Transverse colon (tissue), 4 donors: ENCODE data around the gene C19orf38. TPM values are rescaled to one million over a fixed set of nuclear protein-coding genes. Genes with fewer than 3 reads are reported as not detected.

Source experiments
- DNase-seq: peaks from one replicate; pipeline ENCODE4 v3.0.0-alpha.2; 2019
- H3K27ac ChIP-seq, 4 donors: fragments of 200-600 bp; sonication (generic); 2 replicates each; pipeline ENCODE4 v1.5.1; 2016 to 2018; ENCODE audit warnings: inconsistent platforms in 4 of 4
- H3K27me3 ChIP-seq: fragments of 200-600 bp; sonication (generic); 2 replicates; pipeline ENCODE4 v1.5.1; 2017; ENCODE audit warnings: inconsistent platforms
- H3K36me3 ChIP-seq, 4 donors: fragments of 200-600 bp; sonication (generic); 2 replicates each; pipeline ENCODE4 v1.5.1; 2017 to 2019; ENCODE audit warnings: inconsistent platforms in 4 of 4
- H3K4me1 ChIP-seq, 4 donors: fragments of 200-600 bp; sonication (generic); 2 replicates each; pipeline ENCODE4 v1.5.1; 2017 to 2020; ENCODE audit warnings: inconsistent platforms in 4 of 4
- H3K4me3 ChIP-seq, 4 donors: fragments of 200-600 bp; sonication (generic); 1 replicate in 1 of 4; 2 replicates in 3 of 4; pipeline versions ENCODE4 v1.5.1 to v1.6.1; 2017 to 2019; ENCODE audit warnings: inconsistent platforms in 4 of 4
- H3K9me3 ChIP-seq, 2 donors: fragments of 200-600 bp; sonication (generic); 2 replicates each; pipeline ENCODE4 v1.5.1; 2017 to 2019; ENCODE audit warnings: inconsistent platforms in 2 of 2
- EP300 ChIP-seq: sonication (generic); formaldehyde crosslinking; IDR thresholded peaks from one replicate; pipeline ENCODE4 v1.6.1; 2017; ENCODE audit warnings: antibody characterized with exemption, low read depth
- POLR2A ChIP-seq: fragments of 450-650 bp; IDR thresholded peaks from one replicate; pipeline ENCODE4 v1.6.1; 2016; ENCODE audit warnings: antibody characterized with exemption, mild to moderate bottlenecking, moderate library complexity
- POLR2AphosphoS5 ChIP-seq, 3 donors: sonication (generic); formaldehyde crosslinking; IDR thresholded peaks; one replicate each; pipeline ENCODE4 v1.6.1; 2016; ENCODE audit warnings: antibody characterized with exemption in 3 of 3
- WGBS, 2 donors: methylation state at CpG; one replicate each; pipeline ENCODE4 v1.1.5; 2018; ENCODE audit warnings: low coverage in 1 of 2; 5-methylcytosine and 5-hydroxymethylcytosine counted together
- in situ Hi-C, 4 donors: fragments of 200-750 bp; cut with MboI; loops; one replicate each; pipeline versions ENCODE4 v1.15.0 to v1.15.1; 2017; ENCODE audit warnings: low sequenced_read_pairs in 3 of 4, low pct_ligation_motif_present in 1 of 4, low pct_unique_long_range_greater_than_20kb in 1 of 4
- intact Hi-C: fragments of 100-400 bp; cut with DNase I; formaldehyde crosslinking; loops from one replicate; pipeline ENCODE4 v1.15.1; 2023; ENCODE audit warnings: low total_unique reads
- total RNA-seq, 4 donors: library from RNA; depleted of rRNA; stranded (reverse); fragments of >200 nt; gene quantifications; one replicate each; pipeline ENCODE4 v1.1.0, GENCODE V29; 2016
- TF ChIP-seq, protein P1 (sequence below), 5 experiments: fragments of 200-600 bp in 3 of 5; fragments of 450-650 bp in 2 of 5; sonication (generic) in 3 of 5; IDR thresholded peaks; 1 replicate in 2 of 5; 2 replicates in 3 of 5; pipeline ENCODE4 v1.5.1; 2016 to 2017; ENCODE audit warnings: antibody characterized with exemption in 5 of 5, inconsistent platforms in 3 of 5, mild to moderate bottlenecking in 2 of 5, moderate library complexity in 1 of 5

C19orf38 gene
- 1 to 10 TPM in 1 of 4 donors, under 1 TPM in 2, not detected in 1; 0.79 to 1.8 (median 0.96) TPM for total RNA-seq

DNA sequence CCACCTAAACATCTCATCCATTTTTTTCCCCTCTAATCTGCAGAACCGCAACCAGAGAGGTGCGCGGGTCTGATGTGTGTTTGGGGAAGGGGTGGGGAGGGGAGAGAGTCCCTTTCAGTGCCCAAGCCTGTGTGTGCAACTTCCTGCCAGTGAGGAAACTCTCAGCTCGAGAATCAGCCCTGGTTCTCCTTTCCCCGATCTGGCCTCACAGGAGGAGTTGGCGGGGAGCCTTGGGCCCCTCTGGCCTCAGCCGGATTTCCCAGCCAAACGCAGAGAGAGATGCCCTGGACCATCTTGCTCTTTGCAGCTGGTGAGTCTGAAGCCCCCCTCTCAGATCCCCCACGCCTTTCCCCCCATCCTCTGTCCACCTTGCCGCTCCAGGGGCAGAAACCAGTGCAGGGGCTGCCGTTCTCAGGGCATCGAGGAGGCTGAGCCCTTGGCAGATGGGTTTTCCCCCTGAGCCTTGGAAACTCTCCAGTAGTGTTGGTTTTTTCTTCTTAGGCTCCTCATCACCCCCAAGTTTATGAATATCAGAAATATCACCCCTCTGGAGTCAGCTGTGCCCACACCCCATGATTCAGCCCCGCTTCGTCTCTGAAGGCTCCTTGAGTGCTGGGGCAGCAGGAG is at the start of gene C19orf38:
Gene C19orf38 (plus strand): TSS at position 186 of the 627 bp plus-strand sequence. CDS start 94 bp downstream, at position 280.
- no peak for TF ChIP-seq EP300
- TF ChIP-seq, protein P1, sequence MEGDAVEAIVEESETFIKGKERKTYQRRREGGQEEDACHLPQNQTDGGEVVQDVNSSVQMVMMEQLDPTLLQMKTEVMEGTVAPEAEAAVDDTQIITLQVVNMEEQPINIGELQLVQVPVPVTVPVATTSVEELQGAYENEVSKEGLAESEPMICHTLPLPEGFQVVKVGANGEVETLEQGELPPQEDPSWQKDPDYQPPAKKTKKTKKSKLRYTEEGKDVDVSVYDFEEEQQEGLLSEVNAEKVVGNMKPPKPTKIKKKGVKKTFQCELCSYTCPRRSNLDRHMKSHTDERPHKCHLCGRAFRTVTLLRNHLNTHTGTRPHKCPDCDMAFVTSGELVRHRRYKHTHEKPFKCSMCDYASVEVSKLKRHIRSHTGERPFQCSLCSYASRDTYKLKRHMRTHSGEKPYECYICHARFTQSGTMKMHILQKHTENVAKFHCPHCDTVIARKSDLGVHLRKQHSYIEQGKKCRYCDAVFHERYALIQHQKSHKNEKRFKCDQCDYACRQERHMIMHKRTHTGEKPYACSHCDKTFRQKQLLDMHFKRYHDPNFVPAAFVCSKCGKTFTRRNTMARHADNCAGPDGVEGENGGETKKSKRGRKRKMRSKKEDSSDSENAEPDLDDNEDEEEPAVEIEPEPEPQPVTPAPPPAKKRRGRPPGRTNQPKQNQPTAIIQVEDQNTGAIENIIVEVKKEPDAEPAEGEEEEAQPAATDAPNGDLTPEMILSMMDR (IDR thresholded peaks at IDR 0.05) = no peak
- TF ChIP-seq POLR2AphosphoS5 (IDR thresholded peaks at IDR 0.05) = no peak
- TF ChIP-seq POLR2A = no peak
- H3K4me3 ChIP-seq = no peak within 1 kb of the TSS
- H3K9me3 ChIP-seq = peaks cover 0 to 5% of the 10 kb centered on the region in 2 donors
- no peaks in the 10 kb centered on the region for H3K4me1 ChIP-seq
- no peaks in the 10 kb centered on the region for H3K36me3 ChIP-seq
- intact Hi-C loops = no loop called here
- no peak for DNase-seq
- 49 to 59% methylated on average over 4 to 14 of the region's 14 CpGs for WGBS, 2 donors
- peaks cover 12% of the 10 kb centered on the region for H3K27me3 ChIP-seq
- in situ Hi-C loops = no loop called here
- no peak within 1 kb of the TSS for H3K27ac ChIP-seq

- 82% methylated on average over 9 of the region's 9 CpGs; no CpG with 5 or more reads in 1 of the 2 donors for WGBS, 2 donors
- no peaks in the 10 kb centered on the region for H3K9me3 ChIP-seq
- H3K4me3 ChIP-seq = no peak overlapping the region
- TF ChIP-seq, protein P1 (IDR thresholded peaks at IDR 0.05) = no peak
- no peak for TF ChIP-seq EP300
- no peak for TF ChIP-seq POLR2A
- TF ChIP-seq POLR2AphosphoS5 (IDR thresholded peaks at IDR 0.05) = no peak
- intact Hi-C loops (no loop called here), in situ Hi-C loops (no loop called here)
- no peaks in the 10 kb centered on the region for H3K27me3 ChIP-seq
- no peak overlapping the region for H3K27ac ChIP-seq
- peaks cover 0 to 71% (median 29%) of the 10 kb centered on the region in 4 donors for H3K36me3 ChIP-seq
- no peak for DNase-seq
- H3K4me1 ChIP-seq = no peaks in the 10 kb centered on the region
Observed at GRCh38 chr19:10800488-10800887, 47.7 kb upstream of the C19orf38 start.

- TF ChIP-seq POLR2A (no peak), EP300 (no peak), POLR2AphosphoS5 (IDR thresholded peaks at IDR 0.05) (no peak)
- TF ChIP-seq, protein P1 (IDR thresholded peaks at IDR 0.05) = no peak
- Histone ChIP-seq H3K27ac (no peak overlapping the region), H3K9me3 (no peaks in the 10 kb centered on the region), H3K36me3 (peaks cover 0 to 62% (median 21%) of the 10 kb centered on the region in 4 donors), H3K4me1 (no peaks in the 10 kb centered on the region), H3K4me3 (no peak overlapping the region), H3K27me3 (no peaks in the 10 kb centered on the region)
- DNase-seq = no peak
- intact Hi-C loops (no loop called here), in situ Hi-C loops (no loop called here)
- WGBS, 2 donors = 98% methylated on average over 5 of the region's 5 CpGs; no CpG with 5 or more reads in 1 of the 2 donors
Observed at GRCh38 chr19:10802479-10802878, 45.7 kb upstream of the C19orf38 start.

DNA sequence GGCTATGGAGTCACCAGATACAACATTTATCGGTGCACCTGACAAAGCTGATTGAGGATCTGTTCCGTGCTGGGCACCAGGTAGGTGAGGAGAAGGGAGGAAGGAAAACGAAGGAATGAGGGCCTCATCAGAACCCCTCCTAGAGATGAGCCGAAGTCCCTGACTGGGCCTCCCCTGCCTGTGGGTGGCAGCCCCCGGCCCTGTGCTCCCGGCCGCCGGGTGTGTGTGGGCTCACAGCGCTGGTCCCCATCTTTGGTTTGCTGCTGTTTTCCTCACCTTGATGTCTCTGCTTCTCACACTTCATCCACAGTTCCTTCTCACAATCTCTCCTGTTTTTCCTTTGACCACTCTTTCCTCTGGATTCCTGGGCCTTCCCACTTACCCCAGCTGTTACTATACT is 45.0 kb upstream of the C19orf38 start:
- Histone ChIP-seq H3K27ac (no peak overlapping the region), H3K4me1 (no peaks in the 10 kb centered on the region), H3K4me3 (no peak overlapping the region), H3K9me3 (no peaks in the 10 kb centered on the region), H3K27me3 (no peaks in the 10 kb centered on the region), H3K36me3 (peaks cover 0 to 61% (median 21%) of the 10 kb centered on the region in 4 donors)
- DNase-seq = no peak
- TF ChIP-seq, protein P1 (IDR thresholded peaks at IDR 0.05) = no peak
- TF ChIP-seq POLR2A = no peak
- no peak for TF ChIP-seq POLR2AphosphoS5 (IDR thresholded peaks at IDR 0.05)
- no peak for TF ChIP-seq EP300
- in situ Hi-C loops = no loop called here
- WGBS, 2 donors = 97% methylated on average over 9 of the region's 9 CpGs; no CpG with 5 or more reads in 1 of the 2 donors
- intact Hi-C loops = no loop called here
